Liver (tissue), 9 donors: ENCODE measurements around the gene ALDH16A1. TPM values are rescaled to one million over a fixed set of nuclear protein-coding genes. Genes with fewer than 3 reads are reported as not detected.

Source experiments
- DNase-seq: peaks from one replicate; pipeline ENCODE4 v3.0.0-alpha.2; 2017; ENCODE audit warnings: low spot score
- H3K27ac ChIP-seq, 2 donors: one replicate each; pipeline ENCODE4 v1.7.0; 2013; ENCODE audit warnings: inconsistent platforms in 2 of 2, low read length in 2 of 2, control low read depth in 1 of 2, low read depth in 1 of 2, mild to moderate bottlenecking in 1 of 2
- H3K27me3 ChIP-seq, 4 donors: one replicate each; pipeline versions ENCODE4 v1.6.1 to v1.7.0; 2013; ENCODE audit warnings: low read length in 3 of 4, inconsistent platforms in 1 of 4, mild to moderate bottlenecking in 1 of 4, moderate library complexity in 1 of 4; ENCODE audit not compliant: control insufficient read depth in 4 of 4, insufficient read depth in 4 of 4
- H3K36me3 ChIP-seq, 4 donors: one replicate each; pipeline versions ENCODE4 v1.6.1 to v1.7.0; 2013; ENCODE audit warnings: low read length in 3 of 4, mild to moderate bottlenecking in 3 of 4, low read depth in 1 of 4, moderate library complexity in 1 of 4; ENCODE audit not compliant: control insufficient read depth in 4 of 4, insufficient read depth in 3 of 4
- H3K4me1 ChIP-seq, 4 donors: one replicate each; pipeline versions ENCODE4 v1.6.1 to v1.7.0; 2013; ENCODE audit warnings: low read length in 3 of 4, mild to moderate bottlenecking in 3 of 4, moderate library complexity in 1 of 4; ENCODE audit not compliant: control insufficient read depth in 4 of 4, insufficient read depth in 4 of 4
- H3K4me3 ChIP-seq, 3 donors: one replicate each; pipeline versions ENCODE4 v1.6.1 to v1.7.0; 2013; ENCODE audit warnings: low read length in 3 of 3, control low read depth in 1 of 3, low read depth in 1 of 3, mild to moderate bottlenecking in 1 of 3
- H3K9ac ChIP-seq, 2 donors: one replicate each; pipeline ENCODE4 v1.7.0; 2013; ENCODE audit warnings: low read length in 2 of 2, mild to moderate bottlenecking in 2 of 2, moderate library complexity in 2 of 2, control low read depth in 1 of 2, low read depth in 1 of 2
- H3K9me3 ChIP-seq, 4 donors: one replicate each; pipeline versions ENCODE4 v1.6.1 to v1.7.0; 2013; ENCODE audit warnings: low read length in 3 of 4; ENCODE audit not compliant: control insufficient read depth in 4 of 4
- ATF3 ChIP-seq: IDR thresholded peaks from 2 replicates; pipeline ENCODE4 v1.6.1; 2016; ENCODE audit warnings: antibody characterized with exemption
- CTCF ChIP-seq: fragments of 150-350 bp; IDR thresholded peaks from 2 replicates; pipeline ENCODE4 v1.5.1; 2017; ENCODE audit warnings: improper control_type of control experiment, low read depth, low read length; ENCODE audit not compliant: missing input control
- FOXA1 ChIP-seq: IDR thresholded peaks from 2 replicates; pipeline ENCODE4 v1.6.1; 2016; ENCODE audit warnings: antibody characterized with exemption
- FOXA2 ChIP-seq: IDR thresholded peaks from 2 replicates; pipeline ENCODE4 v1.6.1; 2016; ENCODE audit warnings: antibody characterized with exemption
- GABPA ChIP-seq, 2 donors: IDR thresholded peaks in 1 of 2; conservative IDR thresholded peaks in 1 of 2; 2 replicates each; pipeline ENCODE4 v1.6.1; 2016; ENCODE audit warnings: antibody characterized with exemption in 2 of 2, mild to moderate bottlenecking in 1 of 2, moderate library complexity in 1 of 2
- HNF4A ChIP-seq, 2 donors: conservative IDR thresholded peaks; 2 replicates each; pipeline ENCODE4 v1.6.1; 2016; ENCODE audit warnings: antibody characterized with exemption in 2 of 2, mild to moderate bottlenecking in 2 of 2
- HNF4G ChIP-seq: IDR thresholded peaks from 2 replicates; pipeline ENCODE4 v1.6.1; 2016; ENCODE audit warnings: antibody characterized with exemption
- NR2F2 ChIP-seq: IDR thresholded peaks from 2 replicates; pipeline ENCODE4 v1.6.1; 2016; ENCODE audit warnings: antibody characterized with exemption
- RAD21 ChIP-seq, 2 donors: IDR thresholded peaks; 2 replicates each; pipeline ENCODE4 v1.6.1; 2016; ENCODE audit warnings: antibody characterized with exemption in 2 of 2, mild to moderate bottlenecking in 2 of 2
- SP1 ChIP-seq: IDR thresholded peaks from 2 replicates; pipeline ENCODE4 v1.6.1; 2018; ENCODE audit warnings: antibody characterized with exemption, mild to moderate bottlenecking
- TAF1 ChIP-seq: conservative IDR thresholded peaks from 2 replicates; pipeline ENCODE4 v1.6.1; 2016; ENCODE audit warnings: antibody characterized with exemption, mild to moderate bottlenecking
- YY1 ChIP-seq: IDR thresholded peaks from 2 replicates; pipeline ENCODE4 v1.6.1; 2016; ENCODE audit warnings: antibody characterized with exemption, mild to moderate bottlenecking
- ZBTB33 ChIP-seq: IDR thresholded peaks from 2 replicates; pipeline ENCODE4 v1.6.1; 2016; ENCODE audit warnings: antibody characterized with exemption
- WGBS: extraction: QIAGEN DNeasy Blood & Tissue Kit; methylation state at CpG from one replicate; pipeline ENCODE4 v1.1.7; 2013; 5-methylcytosine and 5-hydroxymethylcytosine counted together
- polyA plus RNA-seq, 2 donors: library from polyadenylated mRNA; stranded (reverse) in 1 of 2; unstranded in 1 of 2; fragments of 200-250 nt in 1 of 2; fragments of >200 nt in 1 of 2; fragmentation: Nextera tagmentation in 1 of 2; extraction: Ambion mirVana in 1 of 2; gene quantifications; one replicate each; pipeline versions ENCODE4 v1.2.1 to v1.2.3, GENCODE V29; 2013 to 2015
- total RNA-seq, 2 donors: library from RNA; depleted of rRNA; stranded (reverse); fragments of >200 nt; gene quantifications; one replicate each; pipeline ENCODE4 v1.2.3, GENCODE V29; 2014
- TF ChIP-seq, protein P1 (sequence below): IDR thresholded peaks from 2 replicates; pipeline ENCODE4 v1.6.1; 2016; ENCODE audit warnings: antibody characterized with exemption, mild to moderate bottlenecking
- TF ChIP-seq, protein P2 (sequence below): IDR thresholded peaks from 2 replicates; pipeline ENCODE4 v1.6.1; 2016; ENCODE audit warnings: antibody characterized with exemption
- donor health status: healthy.
- donor health status: healthy.
- donor health status: healthy.
- donor health status: healthy.
- donor health status: healthy.

ALDH16A1 gene
- total and polyA plus RNA-seq, 4 donors: 5.2 to 35.8 (median 21.5) TPM

DNA sequence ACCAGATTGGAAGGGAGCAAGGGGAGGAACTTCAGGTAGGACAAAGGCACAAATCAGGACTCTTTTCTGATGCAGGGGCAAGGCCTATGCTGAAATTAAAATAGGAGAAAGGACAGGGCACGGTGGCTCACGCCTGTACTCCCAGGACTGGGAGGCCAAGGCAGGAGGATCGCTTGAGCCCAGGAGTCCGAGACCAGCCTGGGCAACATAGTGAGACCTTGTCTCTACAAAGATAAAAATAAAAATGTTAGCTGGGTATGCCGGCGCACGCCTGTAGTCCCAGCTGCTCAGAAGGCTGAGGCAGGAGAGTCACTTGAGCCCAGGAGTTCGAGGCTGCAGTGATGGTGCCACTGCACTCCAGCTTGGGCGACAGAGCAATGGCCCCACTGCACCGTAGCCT lies 17.4 kb upstream of the ALDH16A1 start:
- 80% methylated on average over 10 of the region's 10 CpGs for WGBS
- no peak for TF ChIP-seq HNF4A (conservative IDR thresholded peaks at IDR 0.05)
- TF ChIP-seq, protein P1, sequence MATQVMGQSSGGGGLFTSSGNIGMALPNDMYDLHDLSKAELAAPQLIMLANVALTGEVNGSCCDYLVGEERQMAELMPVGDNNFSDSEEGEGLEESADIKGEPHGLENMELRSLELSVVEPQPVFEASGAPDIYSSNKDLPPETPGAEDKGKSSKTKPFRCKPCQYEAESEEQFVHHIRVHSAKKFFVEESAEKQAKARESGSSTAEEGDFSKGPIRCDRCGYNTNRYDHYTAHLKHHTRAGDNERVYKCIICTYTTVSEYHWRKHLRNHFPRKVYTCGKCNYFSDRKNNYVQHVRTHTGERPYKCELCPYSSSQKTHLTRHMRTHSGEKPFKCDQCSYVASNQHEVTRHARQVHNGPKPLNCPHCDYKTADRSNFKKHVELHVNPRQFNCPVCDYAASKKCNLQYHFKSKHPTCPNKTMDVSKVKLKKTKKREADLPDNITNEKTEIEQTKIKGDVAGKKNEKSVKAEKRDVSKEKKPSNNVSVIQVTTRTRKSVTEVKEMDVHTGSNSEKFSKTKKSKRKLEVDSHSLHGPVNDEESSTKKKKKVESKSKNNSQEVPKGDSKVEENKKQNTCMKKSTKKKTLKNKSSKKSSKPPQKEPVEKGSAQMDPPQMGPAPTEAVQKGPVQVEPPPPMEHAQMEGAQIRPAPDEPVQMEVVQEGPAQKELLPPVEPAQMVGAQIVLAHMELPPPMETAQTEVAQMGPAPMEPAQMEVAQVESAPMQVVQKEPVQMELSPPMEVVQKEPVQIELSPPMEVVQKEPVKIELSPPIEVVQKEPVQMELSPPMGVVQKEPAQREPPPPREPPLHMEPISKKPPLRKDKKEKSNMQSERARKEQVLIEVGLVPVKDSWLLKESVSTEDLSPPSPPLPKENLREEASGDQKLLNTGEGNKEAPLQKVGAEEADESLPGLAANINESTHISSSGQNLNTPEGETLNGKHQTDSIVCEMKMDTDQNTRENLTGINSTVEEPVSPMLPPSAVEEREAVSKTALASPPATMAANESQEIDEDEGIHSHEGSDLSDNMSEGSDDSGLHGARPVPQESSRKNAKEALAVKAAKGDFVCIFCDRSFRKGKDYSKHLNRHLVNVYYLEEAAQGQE: no peak
- TF ChIP-seq NR2F2: no peak
- TF ChIP-seq SP1: no peak
- no peak for TF ChIP-seq RAD21 (IDR thresholded peaks at IDR 0.05)
- TF ChIP-seq YY1: no peak
- TF ChIP-seq GABPA (IDR thresholded peaks at IDR 0.05 in 1 of 2, conservative IDR thresholded peaks at IDR 0.05 in 1 of 2): no peak
- no peak for TF ChIP-seq FOXA1
- TF ChIP-seq ATF3: no peak
- no peak for TF ChIP-seq HNF4G
- TF ChIP-seq FOXA2: no peak
- TF ChIP-seq, protein P2, sequence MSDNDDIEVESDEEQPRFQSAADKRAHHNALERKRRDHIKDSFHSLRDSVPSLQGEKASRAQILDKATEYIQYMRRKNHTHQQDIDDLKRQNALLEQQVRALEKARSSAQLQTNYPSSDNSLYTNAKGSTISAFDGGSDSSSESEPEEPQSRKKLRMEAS: no peak
- TF ChIP-seq ZBTB33: no peak
- Histone ChIP-seq H3K4me3 (no peak overlapping the region), H3K27me3 (peaks cover 3 to 13% (median 7%) of the 10 kb centered on the region in 4 donors), H3K27ac (no peak overlapping the region), H3K4me1 (no peaks in the 10 kb centered on the region), H3K9me3 (peaks cover 0 to 2% (median 0%) of the 10 kb centered on the region in 4 donors), H3K36me3 (no peaks in the 10 kb centered on the region), H3K9ac (no peak overlapping the region)
- no peak for DNase-seq

DNA sequence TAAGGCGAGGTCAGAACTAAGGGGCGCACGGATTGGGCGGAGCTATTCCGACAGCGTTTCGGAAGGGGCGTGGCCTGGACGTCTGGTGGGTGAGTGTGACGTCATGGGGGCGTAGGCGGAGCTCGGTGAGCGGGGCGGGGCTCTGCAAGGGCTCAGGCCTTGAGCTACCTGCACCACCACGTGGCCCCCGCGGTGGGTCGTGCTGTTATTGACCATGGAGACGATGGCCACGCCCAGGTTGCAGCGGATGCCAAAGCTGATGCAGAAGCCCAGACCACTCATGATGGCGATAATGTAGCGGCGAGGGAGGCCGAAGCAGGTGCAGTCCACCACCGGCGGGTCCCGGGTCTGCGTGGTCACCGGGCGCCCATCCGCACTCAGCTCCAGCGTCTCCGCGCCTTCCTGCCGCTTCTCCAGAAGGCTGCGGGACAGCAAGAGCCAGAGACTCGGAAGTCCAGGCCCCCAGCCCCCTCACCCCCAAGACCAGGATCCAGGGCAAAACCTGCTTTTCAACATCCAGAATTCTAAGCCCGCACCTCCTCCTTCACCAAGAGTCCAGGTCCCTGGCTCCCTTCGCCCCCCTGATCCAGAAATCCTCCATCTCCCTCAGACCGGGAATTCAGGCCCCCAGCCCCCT lies 16.5 kb upstream of the ALDH16A1 start:
- WGBS: 12% methylated on average over 42 of the region's 42 CpGs
- Histone ChIP-seq H3K27me3 (peaks cover 3 to 11% (median 6%) of the 10 kb centered on the region in 4 donors), H3K9ac (no peak overlapping the region), H3K9me3 (peaks cover 0 to 2% (median 0%) of the 10 kb centered on the region in 4 donors), H3K36me3 (no peaks in the 10 kb centered on the region), H3K4me3 (no peak overlapping the region), H3K4me1 (peaks cover 0 to 4% (median 0%) of the 10 kb centered on the region in 4 donors), H3K27ac (no peak overlapping the region)
- peak; percentile 62 for DNase-seq
- TF ChIP-seq RAD21 (IDR thresholded peaks at IDR 0.05): no peak
- TF ChIP-seq TAF1: no peak
- TF ChIP-seq GABPA (IDR thresholded peaks at IDR 0.05 in 1 of 2, conservative IDR thresholded peaks at IDR 0.05 in 1 of 2): no peak
- no peak for TF ChIP-seq NR2F2
- TF ChIP-seq ZBTB33: no peak
- no peak for TF ChIP-seq CTCF
- TF ChIP-seq ATF3: no peak
- TF ChIP-seq SP1: no peak
- TF ChIP-seq, protein P1: no peak
- TF ChIP-seq, protein P2: no peak
